Measurements from ENCODE around the gene POLR3A. TPM values are rescaled to one million over a fixed set of nuclear protein-coding genes. Genes with fewer than 3 reads are reported as not detected.

Gene POLR3A
- total and polyA plus RNA-seq, 2 donors (not counting 1 experiment from before 2014, with no cell fraction given), result 11.6 to 16.8 TPM

- H3K9ac ChIP-seq (ENCODE audit: insufficient read depth, low read length), result no peak overlapping the region
- DNase-seq (ENCODE audit: low read depth in 2 of 2), result no peak
- no peak overlapping the region for H2AFZ ChIP-seq (ENCODE audit: low read length)
- H3K36me3 ChIP-seq (ENCODE audit: control insufficient read depth, insufficient read depth, low read length), result peaks cover 22% of the 10 kb centered on the region
- H3K4me1 ChIP-seq (ENCODE audit: control insufficient read depth, extremely low read depth, insufficient read depth, low read length), result peaks cover 10% of the 10 kb centered on the region
- no peak overlapping the region for H3K4me3 ChIP-seq (replicated peaks in 1 of 4; ENCODE audit: control extremely low read depth in 1 of 4, insufficient read depth in 1 of 4, low read depth in 3 of 4, low read length in 4 of 4)
- no peaks in the 10 kb centered on the region for H3K27me3 ChIP-seq (ENCODE audit: control insufficient read depth, insufficient read depth, low read length)
- H3K79me2 ChIP-seq (ENCODE audit: control insufficient read depth, insufficient read depth, low read length), result peaks cover 22% of the 10 kb centered on the region
- H3K27ac ChIP-seq (ENCODE audit: insufficient read depth, low read length), result no peak overlapping the region
- no peaks in the 10 kb centered on the region for H3K9me3 ChIP-seq (ENCODE audit: control insufficient read depth, insufficient read depth, low read depth, low read length)
- H4K20me1 ChIP-seq (ENCODE audit: control insufficient read depth, extremely low read depth, insufficient read depth, low read length), result peaks cover 5% of the 10 kb centered on the region
- TF ChIP-seq EZH2 (IDR thresholded peaks at IDR 0.05; ENCODE audit: low read length, missing control alignments) (no peak), CTCF (conservative IDR thresholded peaks at IDR 0.05 in 1 of 2, IDR thresholded peaks at IDR 0.05 in 1 of 2; ENCODE audit: low read depth in 1 of 2, low read length in 2 of 2) (no peak)
- no peak overlapping the region for H3K4me2 ChIP-seq (ENCODE audit: extremely low read depth, insufficient read depth, low read length)
Measured at GRCh38 chr10:78042752-78043104, 13.4 kb upstream of the POLR3A start.

GRCh38 chr10:78042058-78042751 is 12.9 kb upstream of the POLR3A start:
- Histone ChIP-seq H3K9me3 (ENCODE audit: control insufficient read depth, insufficient read depth, low read depth, low read length) (no peaks in the 10 kb centered on the region), H2AFZ (ENCODE audit: low read length) (no peak overlapping the region), H3K79me2 (ENCODE audit: control insufficient read depth, insufficient read depth, low read length) (peaks cover 27% of the 10 kb centered on the region), H3K4me3 (replicated peaks in 1 of 4; ENCODE audit: control extremely low read depth in 1 of 4, insufficient read depth in 1 of 4, low read depth in 3 of 4, low read length in 4 of 4) (no peak overlapping the region), H3K9ac (ENCODE audit: insufficient read depth, low read length) (no peak overlapping the region), H3K36me3 (ENCODE audit: control insufficient read depth, insufficient read depth, low read length) (peaks cover 24% of the 10 kb centered on the region), H4K20me1 (ENCODE audit: control insufficient read depth, extremely low read depth, insufficient read depth, low read length) (peaks cover 5% of the 10 kb centered on the region), H3K4me1 (ENCODE audit: control insufficient read depth, extremely low read depth, insufficient read depth, low read length) (peaks cover 6% of the 10 kb centered on the region), H3K27ac (ENCODE audit: insufficient read depth, low read length) (no peak overlapping the region), H3K4me2 (ENCODE audit: extremely low read depth, insufficient read depth, low read length) (no peak overlapping the region), H3K27me3 (ENCODE audit: control insufficient read depth, insufficient read depth, low read length) (no peaks in the 10 kb centered on the region)
- TF ChIP-seq EZH2 (IDR thresholded peaks at IDR 0.05; ENCODE audit: low read length, missing control alignments) (no peak), CTCF (conservative IDR thresholded peaks at IDR 0.05 in 1 of 2, IDR thresholded peaks at IDR 0.05 in 1 of 2; ENCODE audit: low read depth in 1 of 2, low read length in 2 of 2) (no peak)
- DNase-seq (ENCODE audit: low read depth in 2 of 2), result no peak

- Histone ChIP-seq H3K9ac (ENCODE audit: insufficient read depth, low read length) (no peak overlapping the region), H3K9me3 (ENCODE audit: control insufficient read depth, insufficient read depth, low read depth, low read length) (no peaks in the 10 kb centered on the region), H3K4me3 (replicated peaks in 1 of 4; ENCODE audit: control extremely low read depth in 1 of 4, insufficient read depth in 1 of 4, low read depth in 3 of 4, low read length in 4 of 4) (no peak overlapping the region), H2AFZ (ENCODE audit: low read length) (no peak overlapping the region), H3K36me3 (ENCODE audit: control insufficient read depth, insufficient read depth, low read length) (peaks cover 24% of the 10 kb centered on the region), H3K4me1 (ENCODE audit: control insufficient read depth, extremely low read depth, insufficient read depth, low read length) (peaks cover 6% of the 10 kb centered on the region), H3K27ac (ENCODE audit: insufficient read depth, low read length) (no peak overlapping the region), H3K79me2 (ENCODE audit: control insufficient read depth, insufficient read depth, low read length) (peaks cover 35% of the 10 kb centered on the region), H3K4me2 (ENCODE audit: extremely low read depth, insufficient read depth, low read length) (no peak overlapping the region), H4K20me1 (ENCODE audit: control insufficient read depth, extremely low read depth, insufficient read depth, low read length) (peaks cover 5% of the 10 kb centered on the region), H3K27me3 (ENCODE audit: control insufficient read depth, insufficient read depth, low read length) (no peaks in the 10 kb centered on the region)
- DNase-seq (ENCODE audit: low read depth in 2 of 2), result no peak
- TF ChIP-seq EZH2 (IDR thresholded peaks at IDR 0.05; ENCODE audit: low read length, missing control alignments), result no peak
- no peak for TF ChIP-seq CTCF (conservative IDR thresholded peaks at IDR 0.05 in 1 of 2, IDR thresholded peaks at IDR 0.05 in 1 of 2; ENCODE audit: low read depth in 1 of 2, low read length in 2 of 2)
Measured at GRCh38 chr10:78041170-78042057, 12.1 kb upstream of the POLR3A start.

All from fibroblast of lung (primary cell).